CD4-positive, alpha-beta T cell (primary cell): ENCODE results near the gene COX10. TPM values are rescaled to one million over a fixed set of nuclear protein-coding genes. Genes with fewer than 3 reads are reported as not detected.
"Not testable (repeated sequence)": the region's sequence is repeated elsewhere in the genome, so short reads cannot be mapped to it uniquely, and the experiment has no call there.

Experiments used
- ATAC-seq: fragments of 200-7000 bp; cut with Tn5 transposase; one replicate; pipeline ENCODE4 v1.10.0; 2022; ENCODE audit warnings: mild to moderate bottlenecking; ENCODE audit not compliant: poor library complexity
- CTCF ChIA-PET: fragments of 350-600 bp; sonication (Branson Sonifier 250); formaldehyde crosslinking; loops from one replicate; lab custom pipeline; 2021; ENCODE audit warnings: antibody characterized with exemption, inconsistent platforms; lab: Charles Lee
- POLR2A ChIA-PET: fragments of 350-600 bp; sonication (Branson Sonifier 250); formaldehyde crosslinking; loops from one replicate; lab custom pipeline; 2021; ENCODE audit warnings: antibody characterized with exemption, inconsistent platforms; lab: Charles Lee
- DNase-seq, 14 experiments: peaks; one replicate each; pipeline ENCODE4 v3.0.0-alpha.2; 2013 to 2020; ENCODE audit warnings: mixed read lengths in 2 of 14
- H3K27ac ChIP-seq, 2 donors: one replicate each; pipeline versions ENCODE4 v1.5.1 to v1.7.0; 2013; ENCODE audit warnings: low read length in 2 of 2, low read depth in 1 of 2, mild to moderate bottlenecking in 1 of 2
- H3K27me3 ChIP-seq, 2 experiments: 1 replicate in 1 of 2; 2 replicates in 1 of 2; pipeline versions ENCODE4 v1.6.1 to v1.7.0; 2013; ENCODE audit warnings: low read length in 2 of 2, control low read depth in 1 of 2, mild to moderate bottlenecking in 1 of 2, moderate library complexity in 1 of 2; ENCODE audit not compliant: insufficient read depth in 2 of 2, control insufficient read depth in 1 of 2
- H3K36me3 ChIP-seq: one replicate; pipeline ENCODE4 v1.6.1; 2013; ENCODE audit warnings: low read length, control low read depth; ENCODE audit not compliant: insufficient read depth
- H3K4me1 ChIP-seq: one replicate; pipeline ENCODE4 v1.6.1; 2013; ENCODE audit warnings: low read length, control low read depth; ENCODE audit not compliant: insufficient read depth
- H3K4me3 ChIP-seq: one replicate; pipeline ENCODE4 v1.5.1; 2013; ENCODE audit warnings: mild to moderate bottlenecking, low read length, moderate library complexity
- H3K9me3 ChIP-seq, 2 experiments: 1 replicate in 1 of 2; 2 replicates in 1 of 2; pipeline versions ENCODE4 v1.6.1 to v1.7.0; 2013; ENCODE audit warnings: low read length in 2 of 2, mild to moderate bottlenecking in 2 of 2, control low read depth in 1 of 2, moderate library complexity in 1 of 2; ENCODE audit not compliant: control insufficient read depth in 1 of 2, insufficient read depth in 1 of 2
- H3K27ac Mint-ChIP-seq: one replicate; pipeline ENCODE4 v1.8.0; 2020; ENCODE audit warnings: mixed read lengths
- H3K27me3 Mint-ChIP-seq: one replicate; pipeline ENCODE4 v1.8.0; 2021; ENCODE audit warnings: mixed read lengths
- H3K36me3 Mint-ChIP-seq: one replicate; pipeline ENCODE4 v1.8.0; 2021; ENCODE audit warnings: low read depth, mixed read lengths
- H3K4me1 Mint-ChIP-seq: one replicate; pipeline ENCODE4 v1.8.0; 2021; ENCODE audit warnings: low read depth, mixed read lengths
- H3K4me3 Mint-ChIP-seq: one replicate; pipeline ENCODE4 v1.8.0; 2020; ENCODE audit warnings: mild to moderate bottlenecking, mixed read lengths
- H3K9me3 Mint-ChIP-seq: one replicate; pipeline ENCODE4 v1.8.0; 2020; ENCODE audit warnings: mixed read lengths
- CTCF ChIP-seq: fragments of 200-600 bp; IDR thresholded peaks from one replicate; pipeline ENCODE4 v1.8.0; 2022; ENCODE audit warnings: antibody characterized with exemption, mild to moderate bottlenecking
- intact Hi-C, 2 experiments: fragments of 100-400 bp; cut with DNase I in 1 of 2; cut with micrococcal nuclease in 1 of 2; formaldehyde crosslinking; loops; one replicate each; pipeline versions ENCODE4 v1.15.1 to v1.9.0; 2023 to 2025; cut with DNase I, micrococcal nuclease
- total RNA-seq, 174 experiments: library from RNA in 2 of 174; stranded (reverse) in 2 of 174; gene quantifications; one replicate each; pipeline ENCODE4 v1.2.3 and lab custom pipeline; 2021 to 2026

COX10 gene
- total RNA-seq, 2 experiments from 2014 or later: 9.1 to 9.9 TPM

DNA sequence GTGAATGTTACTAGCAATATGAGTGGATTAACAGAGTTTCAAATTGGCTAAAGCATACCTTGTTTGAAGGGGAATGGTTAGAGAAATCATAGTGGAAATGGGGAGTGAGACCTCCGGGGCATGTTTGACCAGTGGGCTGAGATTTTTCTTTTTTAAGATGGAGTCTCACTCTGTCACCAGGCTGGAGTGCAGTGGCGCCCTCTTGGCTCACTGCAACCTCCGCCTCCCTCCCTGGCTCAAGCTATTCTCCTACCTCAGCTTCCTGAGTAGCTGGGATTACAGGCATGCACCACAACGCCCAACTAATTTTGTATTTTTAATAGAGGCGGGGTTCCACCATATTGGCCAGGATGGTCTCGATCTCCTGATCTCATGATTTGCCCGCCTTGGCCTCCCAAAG lies 157.7 kb downstream of the COX10 start:
- H3K4me3 Mint-ChIP-seq: no peak overlapping the region
- Histone ChIP-seq H3K27me3 (no peaks in the 10 kb centered on the region), H3K4me3 (no peak overlapping the region), H3K36me3 (no peaks in the 10 kb centered on the region), H3K4me1 (no peaks in the 10 kb centered on the region), H3K27ac (no peak overlapping the region), H3K9me3 (no peaks in the 10 kb centered on the region)
- H3K27me3 Mint-ChIP-seq: no peaks in the 10 kb centered on the region
- ChIA-PET CTCF (no interaction called here), POLR2A (no interaction called here)
- no peaks in the 10 kb centered on the region for H3K36me3 Mint-ChIP-seq
- intact Hi-C loops: no loop called here
- ATAC-seq (no peak), DNase-seq (no peak)
- H3K27ac Mint-ChIP-seq: no peak overlapping the region
- no peaks in the 10 kb centered on the region for H3K4me1 Mint-ChIP-seq
- no peaks in the 10 kb centered on the region for H3K9me3 Mint-ChIP-seq
- TF ChIP-seq CTCF: no peak

GRCh38 chr17:14228903-14229302 lies 159.6 kb downstream of the COX10 start:
- Mint-ChIP-seq H3K27me3 (no peaks in the 10 kb centered on the region), H3K36me3 (no peaks in the 10 kb centered on the region), H3K4me3 (no peak overlapping the region), H3K4me1 (no peaks in the 10 kb centered on the region), H3K27ac (no peak overlapping the region), H3K9me3 (no peaks in the 10 kb centered on the region)
- Histone ChIP-seq H3K4me3 (no peak overlapping the region), H3K27me3 (no peaks in the 10 kb centered on the region), H3K4me1 (no peaks in the 10 kb centered on the region), H3K9me3 (no peaks in the 10 kb centered on the region), H3K27ac (no peak overlapping the region), H3K36me3 (no peaks in the 10 kb centered on the region)
- intact Hi-C loops: no loop called here
- ATAC-seq (no peak), DNase-seq (no peak)
- TF ChIP-seq CTCF: no peak
- POLR2A ChIA-PET: no interaction called here
- CTCF ChIA-PET: no interaction called here

DNA sequence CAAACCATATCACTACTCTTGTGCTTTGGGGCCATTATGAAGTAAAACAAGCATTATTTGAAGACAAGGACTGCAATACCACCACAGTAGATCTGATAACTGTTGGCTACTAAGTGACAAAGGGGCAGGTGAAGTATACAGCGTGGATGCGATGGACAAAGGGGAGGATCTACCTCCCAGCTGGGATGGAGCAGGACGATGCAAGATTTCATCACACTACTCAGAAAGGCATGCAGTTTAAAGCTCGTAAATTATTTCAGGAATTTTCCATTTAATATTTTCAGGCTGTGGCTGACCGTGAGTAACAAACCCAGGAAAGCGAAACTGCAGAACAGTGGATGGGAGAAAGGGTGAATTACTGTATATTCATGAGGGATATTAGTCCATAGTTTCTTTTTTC lies 161.9 kb downstream of the COX10 start:
- H3K9me3 Mint-ChIP-seq, intact Hi-C loops, H3K36me3 ChIP-seq, ATAC-seq, POLR2A ChIA-PET, H3K27ac Mint-ChIP-seq, DNase-seq, H3K36me3 Mint-ChIP-seq, H3K4me3 Mint-ChIP-seq, H3K27ac ChIP-seq, H3K9me3 ChIP-seq, H3K27me3 ChIP-seq, H3K4me3 ChIP-seq, H3K4me1 ChIP-seq, H3K4me1 Mint-ChIP-seq, H3K27me3 Mint-ChIP-seq, CTCF ChIA-PET: not testable (repeated sequence)

- H3K4me1 Mint-ChIP-seq, H3K27ac Mint-ChIP-seq, H3K4me1 ChIP-seq, H3K9me3 Mint-ChIP-seq, H3K4me3 Mint-ChIP-seq, DNase-seq, H3K27me3 Mint-ChIP-seq, H3K36me3 Mint-ChIP-seq, POLR2A ChIA-PET, H3K4me3 ChIP-seq, intact Hi-C loops, CTCF ChIA-PET, ATAC-seq, H3K27me3 ChIP-seq, H3K36me3 ChIP-seq, H3K9me3 ChIP-seq, H3K27ac ChIP-seq: not testable (repeated sequence)
Measured at GRCh38 chr17:14235047-14235446, 165.7 kb downstream of the COX10 start.

- H3K4me3 Mint-ChIP-seq, CTCF ChIA-PET, H3K27ac ChIP-seq, H3K36me3 Mint-ChIP-seq, H3K9me3 Mint-ChIP-seq, H3K4me1 ChIP-seq, DNase-seq, ATAC-seq, H3K27me3 ChIP-seq, H3K36me3 ChIP-seq, H3K27me3 Mint-ChIP-seq, POLR2A ChIA-PET, H3K4me3 ChIP-seq, H3K27ac Mint-ChIP-seq, H3K9me3 ChIP-seq, H3K4me1 Mint-ChIP-seq, intact Hi-C loops: not testable (repeated sequence)
Measured at GRCh38 chr17:14236032-14236431, 166.7 kb downstream of the COX10 start.

DNA sequence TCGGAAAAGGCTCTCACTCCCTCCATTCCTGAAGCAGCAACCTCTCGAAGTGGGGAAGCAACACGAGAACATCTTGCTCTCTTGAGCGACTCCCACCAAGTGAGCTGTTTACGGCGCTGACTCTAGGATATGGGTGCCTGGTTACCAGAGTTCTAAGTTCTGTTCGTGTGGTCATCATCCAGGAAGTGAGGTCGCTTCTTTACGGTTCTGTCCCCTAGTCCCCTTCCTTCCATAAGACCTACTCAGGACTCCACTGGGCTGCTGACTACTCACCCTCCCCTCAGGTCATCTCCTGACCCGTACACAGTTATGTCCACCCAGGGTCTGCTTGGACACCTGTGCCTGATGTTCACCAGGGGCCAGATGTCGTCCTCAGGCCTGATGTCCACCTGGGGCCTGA lies 167.5 kb downstream of the COX10 start, which contains the start of gene CDRT15:
TSS of gene CDRT15 (minus strand) at position 101 of the 400 bp plus-strand sequence. CDS start at position 72, 29 bp downstream.
- H3K36me3 Mint-ChIP-seq, H3K4me1 Mint-ChIP-seq, ATAC-seq, H3K27ac ChIP-seq, H3K9me3 ChIP-seq, H3K27me3 ChIP-seq, H3K27me3 Mint-ChIP-seq, H3K4me3 Mint-ChIP-seq, H3K36me3 ChIP-seq, H3K4me1 ChIP-seq, H3K9me3 Mint-ChIP-seq, H3K27ac Mint-ChIP-seq, intact Hi-C loops, POLR2A ChIA-PET, CTCF ChIA-PET, DNase-seq, H3K4me3 ChIP-seq: not testable (repeated sequence)
